ENCODE results near the gene PRIMA1.

Gene PRIMA1

DNA sequence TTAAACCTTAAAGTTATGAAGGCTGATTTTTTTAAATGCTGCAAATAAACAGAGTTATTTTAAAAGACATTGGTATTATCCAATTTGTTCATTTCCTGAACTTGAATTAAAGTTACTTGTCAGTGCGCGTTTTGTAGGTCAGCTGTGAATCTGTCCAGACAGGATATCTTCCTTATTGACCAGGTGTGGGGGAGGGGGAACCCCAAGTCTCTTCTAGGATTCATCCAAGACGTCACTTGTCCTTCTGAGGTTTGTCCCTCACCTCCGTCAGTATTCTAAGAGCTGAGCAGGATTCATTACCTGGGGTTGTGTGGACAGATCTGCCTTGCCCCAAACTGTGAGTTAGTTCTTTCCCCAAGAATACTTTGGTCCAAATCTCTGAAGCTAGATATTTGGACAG, 8.8 kb upstream of the PRIMA1 start:
- DNase-seq (ENCODE audit: low read depth in 3 of 3, low spot score in 1 of 3), result no peak

- DNase-seq (ENCODE audit: low read depth in 3 of 3, low spot score in 1 of 3), result no peak
Observed at GRCh38 chr14:93794756-93795155, 6.5 kb upstream of the PRIMA1 start.

- DNase-seq (ENCODE audit: low read depth in 3 of 3, low spot score in 1 of 3), result no peak
Observed at GRCh38 chr14:93793555-93794324, 5.5 kb upstream of the PRIMA1 start.

DNA sequence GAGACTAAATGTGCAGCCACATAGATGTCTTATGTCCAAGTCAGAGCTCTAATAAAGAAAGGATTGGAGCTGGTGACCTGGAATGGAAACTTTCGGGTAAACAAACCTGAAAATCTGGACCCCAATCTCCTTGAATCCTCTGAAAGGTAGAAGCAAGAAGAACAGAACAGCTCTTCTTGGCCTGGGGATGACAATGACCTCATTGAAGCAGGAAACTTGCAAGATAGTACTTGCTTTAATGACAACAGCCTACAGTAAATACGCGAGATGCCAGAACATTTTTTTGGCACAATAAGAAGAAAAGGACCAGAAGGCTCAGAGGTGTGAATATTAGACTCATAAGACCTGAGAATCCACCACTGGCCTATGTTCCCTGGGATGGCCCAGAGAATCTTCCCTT, 4.1 kb upstream of the PRIMA1 start:
- DNase-seq (ENCODE audit: low read depth in 3 of 3, low spot score in 1 of 3), result no peak

DNA sequence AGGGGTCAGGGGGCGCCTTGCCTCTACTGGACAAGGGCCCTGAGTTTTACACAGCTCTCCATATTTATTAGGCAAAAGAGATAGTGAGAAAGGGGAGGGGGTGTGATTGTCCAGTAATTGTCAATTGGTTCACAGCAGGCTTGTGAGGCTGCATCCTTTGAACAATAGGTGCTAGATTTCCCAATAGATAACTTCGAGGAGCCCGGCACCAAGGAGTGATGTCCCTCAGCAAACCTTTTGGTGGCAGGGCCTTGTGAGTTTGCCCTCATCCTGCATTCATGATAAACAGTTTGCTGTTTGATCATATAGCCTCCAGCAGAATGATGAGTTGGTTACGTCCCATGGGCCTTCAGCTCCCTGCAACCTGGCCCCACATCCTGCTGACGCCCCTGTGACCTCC, 2.7 kb upstream of the PRIMA1 start:
- no peak for DNase-seq (ENCODE audit: low read depth in 3 of 3, low spot score in 1 of 3)

DNA sequence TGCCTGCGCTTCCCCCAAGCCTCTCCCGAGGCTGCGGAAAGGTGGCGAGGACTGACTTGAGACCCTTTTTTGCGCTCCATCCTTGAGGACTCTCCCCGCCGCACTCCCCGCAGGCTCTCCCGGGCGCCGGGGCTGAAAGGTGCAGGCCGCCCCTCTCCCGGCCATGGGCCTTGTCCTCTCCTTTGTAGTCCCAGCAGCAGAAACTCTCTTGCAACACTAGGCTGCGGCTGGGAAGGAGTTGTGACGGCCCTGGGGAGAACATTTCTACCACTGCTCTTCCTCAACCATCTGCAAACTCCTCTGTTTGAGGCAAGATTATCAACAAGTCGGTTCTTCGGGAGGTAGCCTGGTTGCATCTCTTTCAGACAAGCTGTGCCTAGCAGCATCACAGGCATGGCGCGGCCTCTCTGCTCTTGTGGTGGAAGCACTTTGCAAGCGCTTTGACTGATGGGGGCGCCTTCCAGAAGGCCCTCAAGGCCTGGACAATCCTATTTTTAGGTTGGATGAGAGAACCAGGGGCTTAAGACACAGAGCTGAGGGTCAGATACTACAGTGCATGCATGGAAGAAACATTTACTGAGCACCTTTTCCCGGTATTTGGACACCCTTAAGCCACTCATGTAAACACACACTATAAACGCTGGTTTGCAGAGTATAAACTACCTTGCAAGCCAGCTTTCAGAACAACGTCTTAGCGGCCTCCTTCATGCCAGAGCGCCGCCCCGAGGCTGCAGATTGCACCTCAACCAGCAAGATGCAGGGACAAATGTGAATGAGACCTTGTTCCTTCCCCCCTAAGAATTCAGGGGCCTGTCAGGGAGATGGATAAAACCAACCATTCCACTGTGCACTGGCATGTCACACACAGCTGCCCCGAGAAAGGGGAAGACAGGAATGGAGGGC, 1.2 kb upstream of the PRIMA1 start:
- no peak for DNase-seq (ENCODE audit: low read depth in 3 of 3, low spot score in 1 of 3)

DNA sequence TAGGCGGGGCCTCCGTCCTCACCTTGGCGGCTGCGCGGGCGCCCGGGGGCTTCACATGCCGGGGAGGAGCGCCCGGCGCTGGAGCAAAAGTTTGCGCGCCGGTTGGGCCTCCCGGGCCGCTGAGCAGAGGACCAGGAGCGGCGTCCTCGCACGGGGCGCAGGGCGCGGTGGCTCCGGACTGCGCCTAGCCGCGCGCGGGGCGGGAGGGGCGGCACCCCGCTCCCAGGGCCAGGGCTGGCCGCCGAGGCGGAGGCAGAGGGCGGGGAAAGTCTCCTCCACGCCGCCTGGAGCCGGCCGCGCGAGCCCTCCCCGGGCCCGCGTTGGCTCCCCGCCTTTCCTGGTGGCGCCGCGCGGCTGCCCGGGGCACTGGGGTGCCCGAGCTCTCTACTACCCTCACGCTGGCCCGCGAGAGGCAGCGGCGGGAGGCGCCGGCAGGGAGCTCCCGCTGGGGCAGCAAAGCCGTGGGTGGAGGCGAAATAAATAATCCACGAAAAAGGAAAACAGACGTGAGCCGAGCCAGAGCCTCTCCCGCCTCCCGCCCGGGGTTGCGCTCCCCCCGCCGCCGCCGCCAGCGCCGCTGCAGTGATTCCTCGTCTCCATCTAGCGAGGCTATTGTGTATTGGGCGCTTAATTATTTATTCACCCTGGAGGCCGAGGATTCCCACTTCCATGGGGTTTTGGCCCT, 400 bp upstream of the PRIMA1 start:
- DNase-seq (ENCODE audit: low read depth in 3 of 3, low spot score in 1 of 3), result no peak

DNA sequence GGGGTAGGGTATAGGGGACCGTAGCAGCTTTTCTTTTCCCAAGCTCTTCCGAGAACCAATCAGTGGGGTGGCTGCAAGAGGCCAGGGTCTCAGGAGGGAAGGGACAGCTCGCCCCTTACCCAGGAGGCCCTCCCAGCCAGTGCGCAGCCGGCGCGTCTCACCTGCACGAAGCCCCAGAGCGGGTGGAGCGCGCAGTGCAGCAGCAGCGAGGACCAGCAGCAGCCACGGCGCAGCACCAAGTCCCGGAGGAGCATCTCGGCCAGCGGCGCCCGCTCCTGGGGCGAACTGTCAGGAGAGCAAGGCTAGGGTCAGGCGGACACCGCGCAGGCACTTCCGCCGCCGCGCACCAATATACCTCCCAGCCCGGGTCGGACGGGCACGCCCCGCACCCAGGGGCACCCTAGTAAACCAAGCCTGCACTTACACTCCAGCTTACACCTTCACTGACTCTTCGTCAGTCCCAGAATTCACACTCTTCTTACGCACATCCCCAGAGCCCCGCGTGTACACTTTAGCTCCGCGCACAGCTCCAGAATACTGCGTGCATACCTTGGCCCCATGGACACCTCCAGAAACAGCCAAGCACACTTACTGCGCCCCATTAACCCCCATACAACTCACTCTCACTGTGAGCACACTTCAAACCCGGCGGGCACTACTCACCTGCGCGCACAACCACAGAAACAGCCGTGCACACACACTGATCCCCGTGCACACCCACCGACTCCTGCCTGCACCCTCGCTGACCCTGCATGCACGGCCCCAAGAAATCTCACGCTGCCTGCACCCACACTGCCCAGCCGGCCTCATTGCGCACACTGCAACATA, 606 bp downstream of the PRIMA1 start:
- no peak for DNase-seq (ENCODE audit: low read depth in 3 of 3, low spot score in 1 of 3)

DNA sequence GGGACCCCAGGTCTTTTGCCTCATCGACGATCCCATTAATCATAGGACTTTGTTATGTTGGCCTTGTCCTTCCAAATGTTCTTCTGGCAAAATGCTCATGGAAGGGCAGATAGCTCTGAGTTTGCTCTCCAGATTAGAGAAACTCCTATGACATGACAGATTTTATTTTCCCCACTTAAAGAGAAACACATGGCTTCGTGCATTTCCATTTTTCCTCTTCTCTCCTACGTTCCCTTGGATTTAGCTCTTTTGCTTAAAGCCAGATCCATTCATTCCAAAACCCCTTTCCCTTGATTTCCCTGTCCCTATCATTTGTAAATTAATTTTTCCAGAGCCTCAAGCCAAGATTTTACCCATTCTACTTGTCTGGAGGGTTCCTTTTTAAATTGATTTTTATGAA, 2.9 kb downstream of the PRIMA1 start:
- no peak for DNase-seq (ENCODE audit: low read depth in 3 of 3, low spot score in 1 of 3)

GRCh38 chr14:93784878-93785277, 3.4 kb downstream of the PRIMA1 start:
- no peak for DNase-seq (ENCODE audit: low read depth in 3 of 3, low spot score in 1 of 3)

DNA sequence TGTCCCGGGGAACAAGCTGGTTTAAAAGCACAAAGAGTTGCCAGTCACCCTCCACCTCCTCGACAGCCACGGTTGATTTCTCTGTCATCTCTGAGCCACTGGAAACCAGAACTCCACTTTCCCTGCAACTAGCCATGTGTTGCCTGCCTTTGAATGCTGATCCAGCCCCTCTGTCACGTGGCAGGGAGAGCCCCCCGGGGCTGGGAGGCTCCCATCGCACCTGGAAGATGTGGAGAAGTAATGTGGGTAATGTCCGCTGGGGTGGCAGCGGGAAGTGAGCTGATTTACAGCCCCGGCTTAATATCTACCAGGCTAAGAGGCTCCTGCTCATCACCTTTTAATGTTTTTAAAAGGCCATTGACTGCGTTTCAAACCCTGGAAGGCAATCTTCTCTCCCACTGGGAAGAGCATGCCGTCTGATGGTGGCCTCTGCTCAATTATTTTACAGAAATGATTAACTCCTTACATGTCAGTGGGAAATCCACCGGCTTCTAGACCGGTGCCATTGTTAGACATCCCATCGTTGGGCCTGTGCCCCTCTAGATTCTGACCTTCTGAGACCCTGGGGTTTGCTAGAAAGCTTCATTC, 7.4 kb downstream of the PRIMA1 start:
- no peak for DNase-seq (ENCODE audit: low read depth in 3 of 3, low spot score in 1 of 3)

GRCh38 chr14:93778856-93779629, 9.2 kb downstream of the PRIMA1 start:
- DNase-seq (ENCODE audit: low read depth in 3 of 3, low spot score in 1 of 3), result no peak

DNA sequence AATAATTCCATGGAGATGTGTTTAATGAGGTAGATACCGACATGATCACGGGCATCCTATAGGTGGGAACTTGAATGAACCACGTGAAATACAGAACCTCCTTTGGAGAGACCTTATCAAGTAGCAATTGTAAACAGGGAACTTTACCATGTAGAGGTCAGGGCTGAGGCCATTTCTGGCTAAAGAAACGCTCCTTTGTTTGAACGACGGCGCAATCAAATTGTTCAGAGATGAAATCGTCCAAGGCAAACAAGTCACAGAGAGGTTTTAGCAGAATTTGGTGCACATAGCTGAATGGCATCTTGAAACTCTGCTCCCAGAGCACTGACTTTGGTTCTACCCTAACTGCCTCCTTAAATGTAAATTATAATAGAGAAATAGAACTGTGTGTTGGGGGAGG, 9.8 kb downstream of the PRIMA1 start:
- DNase-seq (ENCODE audit: low read depth in 3 of 3, low spot score in 1 of 3), result no peak

DNA sequence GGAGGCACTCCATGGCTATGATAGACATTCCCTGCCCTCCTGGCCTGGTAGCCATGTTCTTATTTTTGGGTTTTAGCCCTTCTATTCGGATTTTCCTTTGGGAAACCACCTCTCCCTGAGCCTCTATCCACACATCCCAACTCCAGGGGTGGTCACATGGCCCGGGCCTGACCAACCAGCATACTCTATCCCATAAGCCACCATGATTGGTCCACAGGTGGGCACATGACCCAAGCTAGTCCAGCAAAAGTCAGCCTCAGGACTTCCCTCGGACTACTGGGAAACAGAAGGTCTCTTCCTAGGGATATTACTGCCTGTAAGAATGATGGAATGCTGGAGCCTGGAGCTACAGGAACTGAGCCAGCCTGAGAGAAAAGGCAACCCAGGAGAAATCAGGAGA, 12.5 kb downstream of the PRIMA1 start:
- DNase-seq (ENCODE audit: low read depth in 3 of 3, low spot score in 1 of 3), result no peak

DNA sequence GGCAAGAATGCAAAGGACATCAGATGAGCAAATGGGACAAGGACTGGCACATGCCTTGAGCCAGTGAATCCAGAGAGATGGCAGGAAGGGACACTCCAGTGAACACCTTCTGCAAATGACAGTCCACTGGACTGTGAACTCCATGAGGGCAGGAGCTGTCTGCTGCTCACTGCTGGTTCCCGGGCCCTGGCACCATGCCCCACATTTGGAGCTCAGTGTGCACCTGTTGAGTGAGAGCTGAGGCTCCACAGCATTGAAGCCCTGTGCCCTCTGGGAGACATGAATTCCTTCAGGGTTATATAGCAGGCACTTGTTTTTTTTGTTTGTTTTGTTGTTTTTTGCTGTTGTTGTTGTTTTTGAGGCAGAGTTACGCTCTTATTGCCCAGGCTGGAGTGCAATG, 13.1 kb downstream of the PRIMA1 start:
- no peak for DNase-seq (ENCODE audit: low read depth in 3 of 3, low spot score in 1 of 3)

- no peak for DNase-seq (ENCODE audit: low read depth in 3 of 3, low spot score in 1 of 3)
Observed at GRCh38 chr14:93772263-93772662, 16.0 kb downstream of the PRIMA1 start.

DNA sequence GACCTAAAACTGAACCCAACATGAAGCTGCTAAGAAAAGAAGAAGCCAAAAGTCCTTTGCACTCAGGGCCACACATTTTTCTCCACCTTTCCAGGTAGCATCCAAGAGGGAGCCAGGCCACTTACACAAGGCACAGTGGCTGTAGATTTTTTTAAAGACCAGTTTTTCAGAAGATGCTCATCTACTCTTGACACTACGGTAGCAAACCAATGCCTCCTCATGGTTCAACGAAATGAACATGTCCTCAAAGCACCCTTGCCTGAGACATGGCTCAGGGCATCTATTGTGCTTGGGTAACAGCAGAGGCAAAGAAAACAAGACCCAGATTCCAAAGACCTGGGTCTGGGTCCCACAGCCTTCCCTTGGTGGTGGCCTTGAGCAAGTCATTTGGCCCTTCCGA, 22.3 kb downstream of the PRIMA1 start:
- DNase-seq (ENCODE audit: low read depth in 3 of 3, low spot score in 1 of 3), result no peak

GRCh38 chr14:93765155-93765554, 23.1 kb downstream of the PRIMA1 start:
- no peak for DNase-seq (ENCODE audit: low read depth in 3 of 3, low spot score in 1 of 3)

GRCh38 chr14:93764211-93764659, 24.1 kb downstream of the PRIMA1 start:
- DNase-seq (ENCODE audit: low read depth in 3 of 3, low spot score in 1 of 3), result no peak
